HTERT RPE-1 (cell line): ENCODE results near the gene LRRC1.

Source experiments
- in situ Hi-C: fragments of 300-500 bp; cut with MboI; formaldehyde crosslinking; loops from 4 replicates; pipeline ENCODE4 v1.14.3; 2020; ENCODE audit warnings: low sequenced_read_pairs

LRRC1 gene

DNA sequence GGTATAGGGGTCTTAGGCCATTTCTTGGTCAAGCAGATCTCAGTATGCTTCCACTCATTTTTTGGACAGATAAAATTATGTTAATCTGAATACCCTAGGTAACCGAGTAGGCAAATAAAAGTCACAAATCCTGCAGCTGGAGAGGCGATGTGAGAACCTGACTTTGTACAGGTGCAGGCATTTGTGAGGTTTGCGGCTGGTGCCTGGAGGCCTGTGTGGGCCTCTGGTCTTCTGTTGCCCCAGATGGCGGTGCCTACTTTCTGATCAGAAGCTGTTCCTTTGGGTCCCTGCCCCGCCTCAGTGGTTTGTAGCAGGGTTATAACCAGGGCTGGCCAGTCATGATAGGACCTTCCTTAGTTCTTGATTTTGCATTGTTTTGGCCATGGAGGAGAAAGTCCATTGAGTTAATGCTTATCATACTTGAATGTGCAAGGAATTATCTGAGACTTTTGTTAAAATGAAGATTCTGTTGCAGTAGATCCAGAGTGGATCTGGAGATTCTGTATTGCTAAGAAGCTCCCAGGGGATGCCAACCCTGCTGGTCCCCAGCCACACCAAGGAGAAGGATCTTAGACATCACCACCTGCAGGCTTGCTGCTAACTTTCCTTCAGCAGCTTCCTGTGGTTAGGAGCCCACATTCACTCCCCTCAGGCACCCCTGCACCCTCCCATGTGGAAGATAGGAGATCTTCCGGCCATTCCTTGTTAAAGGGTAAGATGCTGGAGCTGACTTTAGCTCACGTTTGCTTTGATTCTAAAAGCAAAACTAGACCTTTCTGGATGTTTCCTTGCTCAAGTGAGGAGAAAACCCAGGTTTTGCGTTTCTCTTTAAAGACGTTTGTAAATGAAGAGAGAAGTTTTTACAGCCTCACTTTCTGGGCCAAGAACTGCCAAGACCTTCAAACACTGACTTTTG lies 50.7 kb downstream of the LRRC1 start:
- in situ Hi-C loops: no loop called here

DNA sequence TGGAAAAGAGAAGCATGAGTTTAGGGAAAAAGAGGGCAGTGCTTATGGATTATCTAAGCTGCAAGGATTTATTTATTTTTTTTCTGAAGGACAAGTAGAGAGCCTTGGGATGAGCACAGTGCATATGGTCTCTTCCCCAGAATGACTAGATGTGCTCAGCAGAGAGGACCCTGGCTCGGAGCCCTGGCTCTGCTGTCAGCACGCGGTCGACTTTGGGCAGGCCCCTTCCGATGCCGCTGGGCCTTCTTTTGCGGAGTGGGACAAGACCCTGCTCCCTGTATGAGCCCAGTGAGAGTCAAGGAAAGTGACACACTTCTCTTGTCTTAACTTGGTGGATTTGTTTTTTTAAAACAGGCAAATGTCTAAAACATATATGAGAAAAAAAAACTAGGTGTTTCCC lies 51.4 kb downstream of the LRRC1 start:
- in situ Hi-C loops: no loop called here

DNA sequence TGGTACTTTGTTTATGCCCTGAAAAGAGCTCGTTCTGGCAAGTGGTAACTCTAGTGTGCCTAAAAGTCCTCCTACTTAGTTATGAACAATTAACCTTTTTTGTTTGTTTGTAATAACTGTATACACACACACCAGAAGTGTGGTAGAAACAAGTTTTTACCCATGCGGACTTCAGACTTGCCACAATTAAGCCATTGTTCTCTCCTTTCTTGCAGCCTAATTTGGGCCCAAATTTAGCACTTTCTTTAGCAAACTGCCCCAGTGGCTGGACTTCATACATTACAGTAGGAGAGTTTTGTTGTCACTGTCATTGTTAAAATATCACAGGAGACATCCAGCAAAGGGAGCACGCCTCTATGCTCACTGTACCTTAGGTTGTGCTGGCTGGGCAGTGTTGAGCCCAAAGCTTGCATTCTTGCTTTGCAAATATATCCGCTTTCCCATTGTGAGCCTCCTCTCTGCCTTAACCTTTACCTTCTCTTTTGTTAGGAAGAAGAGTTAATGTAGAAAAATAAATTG lies 53.0 kb downstream of the LRRC1 start:
- in situ Hi-C loops: no loop called here

DNA sequence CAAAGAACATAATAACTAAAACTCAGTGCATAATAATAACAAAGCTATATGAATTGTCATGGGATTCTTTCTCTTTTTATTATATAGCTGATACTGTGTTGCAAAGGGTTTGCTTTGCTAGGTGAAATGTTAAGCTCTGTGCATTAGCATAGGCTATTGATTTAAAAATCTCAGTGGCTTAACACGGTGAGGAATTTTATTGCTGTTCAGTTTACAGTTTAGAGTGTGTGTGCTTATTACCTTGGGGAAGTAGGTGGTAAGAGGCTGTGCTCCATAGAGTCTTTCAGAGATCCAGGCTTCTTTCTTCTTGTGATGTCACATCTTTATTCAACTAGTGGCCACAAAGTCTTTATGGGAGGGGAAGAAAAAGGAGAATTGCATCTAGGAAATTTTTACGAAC lies 55.7 kb downstream of the LRRC1 start:
- in situ Hi-C loops: no loop called here

DNA sequence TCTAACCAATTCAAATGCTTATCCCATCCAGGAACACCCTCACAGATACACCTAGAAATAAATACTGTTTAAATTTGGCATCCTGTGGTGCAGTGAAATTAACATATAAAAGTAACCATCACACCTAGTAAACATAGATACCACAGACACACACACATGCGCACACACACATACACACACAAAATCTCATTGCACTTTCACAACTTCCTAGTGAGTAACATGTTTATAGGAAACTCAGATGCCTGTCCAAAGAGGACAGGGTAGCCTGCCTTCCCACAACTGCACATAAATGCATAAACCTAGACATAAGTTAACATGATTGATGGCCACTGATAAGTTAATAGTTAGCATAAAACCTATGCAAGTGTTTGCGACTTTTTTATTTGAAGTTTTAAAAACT lies 56.8 kb downstream of the LRRC1 start:
- in situ Hi-C loops: no loop called here

DNA sequence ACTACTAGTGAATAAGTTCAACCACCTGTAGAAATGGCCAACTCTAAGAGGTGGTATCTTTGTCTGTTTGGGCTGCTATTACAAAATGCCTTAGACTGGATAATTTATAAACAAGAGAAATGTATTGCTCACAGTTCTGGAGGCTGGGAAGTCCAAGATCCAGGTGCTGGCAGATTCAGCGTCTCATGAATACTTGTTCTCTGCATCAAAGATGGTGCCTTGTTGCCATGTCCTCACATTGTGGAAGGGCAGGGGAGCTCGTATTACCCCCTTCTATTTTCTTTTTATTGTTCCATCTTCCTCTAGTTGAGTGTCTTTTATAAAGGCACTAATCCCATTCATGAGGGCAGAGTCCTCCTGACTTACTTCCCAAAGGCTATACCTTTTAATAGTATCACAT lies 58.0 kb downstream of the LRRC1 start:
- in situ Hi-C loops: no loop called here

DNA sequence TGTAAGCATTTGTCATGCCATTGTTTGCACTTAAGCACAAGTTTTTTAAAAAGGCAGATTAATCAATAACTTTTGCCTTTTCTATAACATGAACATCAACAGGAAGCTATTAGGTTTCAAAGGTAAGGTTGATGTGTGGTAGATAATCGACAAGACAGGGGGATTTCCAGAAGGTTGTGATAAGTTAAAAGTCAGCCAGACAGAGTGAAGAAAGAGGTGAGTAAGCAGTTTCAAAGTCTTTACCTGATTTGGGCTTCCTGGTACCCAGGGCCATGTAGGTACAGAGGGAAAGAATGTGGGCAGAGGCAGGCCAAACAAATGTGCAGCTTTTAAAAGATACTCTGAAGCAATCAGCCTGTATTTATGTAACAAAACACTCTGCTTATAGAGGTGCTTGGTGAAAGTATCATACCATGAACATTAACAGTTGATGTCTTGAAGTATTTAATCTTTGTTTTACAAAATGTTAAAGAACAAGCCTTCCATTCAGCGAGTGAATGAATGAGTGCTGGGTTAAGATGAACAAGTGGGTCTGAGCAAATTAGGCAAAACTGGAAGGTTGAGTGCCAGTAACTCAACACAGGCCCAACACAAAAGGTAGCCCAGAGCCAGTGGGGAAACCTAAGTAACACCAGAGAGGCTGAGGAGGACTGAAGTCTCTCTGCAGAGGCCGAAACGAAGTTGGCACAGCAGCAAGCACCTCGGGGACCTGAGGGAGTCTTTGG lies 60.2 kb downstream of the LRRC1 start:
- in situ Hi-C loops: no loop called here

DNA sequence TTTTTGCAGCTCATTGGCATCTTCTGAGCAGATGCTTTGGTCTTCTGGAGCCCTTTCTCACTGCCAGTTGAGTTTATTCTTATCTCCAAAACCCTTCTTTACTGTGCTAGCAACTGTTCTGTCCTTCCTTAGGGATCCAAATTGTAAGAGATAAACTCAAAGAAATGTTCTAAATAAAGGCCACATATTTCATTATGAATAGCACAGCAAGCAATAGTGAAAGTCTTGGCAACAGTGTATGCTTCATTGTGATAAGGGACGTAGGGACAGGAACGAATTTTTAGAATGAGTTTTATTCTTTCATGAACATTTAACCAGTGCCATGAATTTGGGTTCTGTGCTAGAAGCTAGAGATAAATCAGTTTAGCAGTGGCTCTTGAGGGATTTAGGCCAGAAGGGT lies 61.1 kb downstream of the LRRC1 start:
- in situ Hi-C loops: no loop called here

DNA sequence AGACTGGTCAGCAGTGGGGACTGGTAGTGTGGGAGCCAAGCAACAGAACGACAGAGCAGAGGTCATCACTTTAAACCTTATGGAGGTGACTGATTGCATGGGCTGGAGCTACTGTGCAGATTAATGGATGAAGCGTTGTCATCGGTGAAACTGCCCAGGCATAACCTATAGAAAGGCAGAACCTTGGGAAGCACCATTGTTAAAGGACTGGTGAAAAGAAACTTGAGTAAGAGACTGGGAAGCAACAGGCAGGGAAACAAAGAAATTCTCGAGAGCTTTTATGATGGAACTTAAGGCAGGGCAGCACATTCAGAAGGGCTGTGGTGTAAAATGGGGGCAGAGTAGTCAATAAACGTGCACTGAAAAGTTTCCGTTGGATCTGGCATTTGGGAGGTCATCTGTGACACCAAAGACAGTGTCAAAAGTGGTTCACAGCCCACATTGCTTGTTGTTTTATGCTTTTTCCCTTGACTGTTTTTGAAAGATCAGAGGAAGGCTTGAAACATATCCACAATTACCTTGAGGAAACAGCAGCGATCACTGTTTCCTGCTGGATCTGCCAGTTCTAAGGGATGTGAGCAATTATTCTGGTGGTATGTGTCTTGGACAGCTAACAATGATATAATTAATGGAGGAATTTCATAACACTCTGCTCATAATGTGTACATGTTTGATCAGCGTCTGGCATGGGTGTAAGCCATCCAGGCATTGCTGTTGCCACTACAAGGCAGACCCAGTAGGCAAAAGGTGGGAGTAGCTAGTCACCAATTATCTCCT lies 62.7 kb downstream of the LRRC1 start:
- in situ Hi-C loops: no loop called here

DNA sequence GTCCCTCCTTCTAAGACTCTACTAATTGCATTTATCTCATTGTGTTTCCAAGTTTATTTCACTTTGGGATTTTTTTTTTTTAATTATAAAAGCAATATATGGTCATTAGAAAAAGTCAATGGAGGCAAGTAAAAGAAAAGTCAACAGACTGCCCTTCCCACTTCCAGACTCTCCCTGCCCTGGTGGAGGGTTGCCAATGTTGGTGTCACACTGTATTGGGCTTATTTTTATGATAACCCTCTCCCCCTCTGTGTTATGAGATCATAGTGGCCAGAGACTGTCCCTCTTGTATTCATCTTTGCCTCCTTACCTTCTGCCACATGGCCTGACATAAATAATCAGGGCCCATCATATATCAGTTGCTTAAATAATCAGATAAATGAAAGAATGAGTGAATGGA lies 63.4 kb downstream of the LRRC1 start:
- in situ Hi-C loops: no loop called here

DNA sequence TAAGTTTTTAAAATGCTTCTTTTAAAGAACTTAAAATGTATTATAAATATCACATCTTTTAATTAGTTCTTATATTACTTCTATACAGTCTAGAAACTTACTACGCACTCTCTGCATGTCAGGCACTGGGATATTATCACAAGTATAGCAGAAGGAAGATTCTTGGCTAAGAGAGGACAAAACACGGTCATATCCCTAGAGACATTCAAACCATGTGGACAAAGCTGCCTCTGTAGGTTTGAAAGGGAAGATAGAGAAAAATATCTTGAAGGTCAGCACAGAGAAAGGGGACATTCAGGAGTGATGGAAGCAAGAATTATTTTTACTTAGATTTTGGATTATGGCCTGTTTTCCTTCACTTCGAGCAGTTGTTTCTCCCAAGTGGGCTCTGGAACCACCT lies 64.1 kb downstream of the LRRC1 start:
- in situ Hi-C loops: no loop called here

DNA sequence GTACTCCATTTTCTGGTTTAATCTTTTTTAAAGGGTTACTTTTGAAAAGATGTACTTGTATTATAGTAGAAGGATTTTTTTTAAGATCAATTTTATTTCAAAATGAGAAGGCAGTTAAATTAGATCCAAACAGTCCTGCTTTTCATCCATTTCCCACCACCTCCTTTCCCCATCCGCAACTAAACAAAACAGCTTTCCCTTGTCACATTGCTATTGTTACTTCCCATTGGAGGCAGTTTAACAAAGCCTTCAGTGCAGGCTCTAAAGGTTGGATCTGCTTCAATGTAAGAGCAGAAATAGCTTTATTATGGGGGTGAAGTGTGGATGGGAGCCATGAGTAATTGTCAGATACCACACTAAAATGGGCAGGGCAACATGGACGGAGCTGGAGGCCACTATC lies 65.7 kb downstream of the LRRC1 start:
- in situ Hi-C loops: no loop called here

DNA sequence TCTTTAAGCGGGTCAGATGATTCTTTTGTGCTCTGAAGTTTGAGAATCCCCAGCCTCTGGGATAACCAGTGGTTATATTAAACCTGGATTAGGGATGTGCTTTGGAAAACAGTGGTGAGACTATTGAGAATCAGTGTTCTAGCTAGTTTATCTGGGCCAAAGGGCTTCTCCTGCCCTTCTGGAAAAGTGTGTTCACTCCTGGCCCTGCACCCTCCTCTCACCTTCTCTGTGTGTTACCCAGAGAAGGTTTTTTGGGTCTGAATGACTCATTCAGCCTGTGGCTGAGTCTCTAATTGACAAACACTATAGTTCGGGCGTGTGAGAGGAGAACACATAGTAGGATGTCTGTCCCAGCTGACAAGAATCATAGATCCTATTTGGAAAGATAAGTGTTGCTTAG lies 66.7 kb downstream of the LRRC1 start:
- in situ Hi-C loops: no loop called here

DNA sequence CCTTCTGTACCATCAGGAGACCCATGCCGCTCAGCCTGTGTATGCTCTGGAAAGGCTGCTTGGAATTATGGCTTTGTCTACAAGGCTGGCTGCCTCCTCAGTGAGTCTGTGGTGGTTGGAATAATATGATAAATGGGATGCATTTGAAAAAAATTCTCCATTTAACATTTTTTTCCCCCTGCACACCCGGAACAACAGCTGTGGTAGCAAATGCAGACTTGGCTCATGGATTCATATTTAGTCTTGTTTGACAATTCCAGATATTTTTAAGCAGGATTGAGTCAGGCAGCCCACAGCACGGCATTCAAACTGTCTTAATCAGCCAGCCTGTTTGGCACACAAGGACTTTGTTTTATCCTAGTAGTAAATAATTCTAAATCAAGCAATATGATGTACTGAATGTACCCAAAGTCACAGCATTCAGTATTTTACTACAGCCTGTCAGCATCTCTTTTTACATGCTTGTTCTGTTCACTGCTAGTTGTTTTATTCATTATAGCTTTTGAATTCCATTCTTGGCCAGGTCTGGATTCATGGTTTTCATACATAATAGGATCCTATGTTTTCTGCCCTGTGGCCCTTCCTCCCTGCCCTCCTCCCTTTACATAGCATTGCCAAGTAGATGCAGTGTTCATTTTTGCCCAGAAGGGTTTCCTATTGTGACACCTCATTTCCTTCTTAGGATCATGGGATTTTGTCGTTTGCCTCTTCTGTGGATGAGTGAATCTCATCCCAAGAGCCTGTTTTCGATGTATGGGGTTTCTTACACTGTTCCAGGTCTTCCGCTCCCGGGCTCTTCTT lies 68.1 kb downstream of the LRRC1 start:
- in situ Hi-C loops: no loop called here

DNA sequence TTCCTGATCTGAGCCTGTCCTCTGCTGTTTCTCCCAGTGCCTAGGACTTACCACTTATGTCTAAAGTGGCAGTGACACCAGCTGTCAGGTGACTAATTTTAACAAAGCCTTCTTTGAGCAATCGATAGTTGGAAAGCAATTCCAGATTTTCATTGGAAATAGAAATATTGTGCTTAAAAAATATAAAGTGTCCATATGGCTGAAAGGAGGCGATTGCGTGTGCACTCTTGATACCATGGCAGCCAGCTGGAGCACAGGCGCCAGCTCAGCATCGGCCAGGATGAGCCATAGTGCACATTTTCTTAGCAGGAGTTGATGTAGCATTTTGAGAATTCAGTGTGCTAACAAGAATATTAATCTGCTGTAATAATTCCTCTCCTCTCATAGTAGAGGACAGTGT lies 70.0 kb downstream of the LRRC1 start:
- in situ Hi-C loops: no loop called here

DNA sequence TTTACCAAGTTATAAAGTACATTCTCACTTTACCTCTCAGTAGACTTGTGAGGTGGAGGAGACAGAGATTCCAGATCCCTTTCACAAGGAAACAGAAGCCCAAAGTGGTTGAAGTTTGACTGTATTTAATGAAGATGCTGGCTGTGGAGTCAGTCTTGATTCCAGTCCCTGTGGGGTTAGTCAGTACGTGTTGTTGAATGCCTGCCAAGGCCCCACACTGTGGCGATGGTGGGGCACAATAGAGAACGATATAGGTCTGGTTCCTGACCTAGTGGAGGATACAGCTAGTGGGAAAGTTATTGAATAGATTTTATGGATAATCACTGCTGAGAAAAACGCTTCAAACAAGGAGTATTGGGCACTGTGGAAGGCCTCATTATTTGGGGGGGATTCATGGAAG lies 71.4 kb downstream of the LRRC1 start:
- in situ Hi-C loops: no loop called here

DNA sequence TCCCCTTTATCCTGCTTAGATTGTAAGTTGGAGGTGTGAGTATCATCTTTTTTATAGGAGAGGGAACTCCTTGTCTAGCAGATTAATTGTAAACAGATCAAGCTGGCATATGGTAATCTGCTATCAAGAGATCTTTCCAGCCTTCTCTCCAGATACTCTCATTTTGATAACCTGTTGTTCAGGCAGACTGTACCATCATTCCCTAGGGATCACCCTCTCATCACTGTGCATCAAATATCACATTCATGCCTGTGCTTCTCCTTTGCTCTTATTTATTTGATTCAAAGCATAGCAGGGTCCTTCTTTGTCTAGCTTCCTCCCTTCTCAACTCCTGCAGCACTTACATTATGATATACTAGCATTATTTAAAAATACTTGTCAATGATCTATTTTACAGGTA lies 73.8 kb downstream of the LRRC1 start:
- in situ Hi-C loops: no loop called here

DNA sequence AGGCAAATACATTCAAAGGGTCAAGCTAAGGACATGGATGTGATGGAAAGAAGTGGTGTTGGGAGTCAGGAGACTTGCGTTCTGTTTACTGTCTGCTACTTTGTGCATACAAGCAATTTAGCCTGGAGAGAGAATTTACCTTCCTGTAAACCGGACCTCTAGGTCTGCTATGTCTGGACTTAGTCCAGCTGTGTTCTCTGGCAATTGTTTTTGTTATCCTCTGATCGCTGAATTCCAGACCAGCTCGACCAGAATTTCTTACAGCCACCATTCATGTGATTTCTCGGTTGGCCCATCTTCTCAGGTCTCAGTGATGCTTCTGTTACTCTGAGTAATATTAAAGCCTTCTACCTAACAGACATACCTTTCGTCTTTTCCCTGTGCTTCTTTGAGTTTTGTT lies 75.2 kb downstream of the LRRC1 start:
- in situ Hi-C loops: no loop called here

DNA sequence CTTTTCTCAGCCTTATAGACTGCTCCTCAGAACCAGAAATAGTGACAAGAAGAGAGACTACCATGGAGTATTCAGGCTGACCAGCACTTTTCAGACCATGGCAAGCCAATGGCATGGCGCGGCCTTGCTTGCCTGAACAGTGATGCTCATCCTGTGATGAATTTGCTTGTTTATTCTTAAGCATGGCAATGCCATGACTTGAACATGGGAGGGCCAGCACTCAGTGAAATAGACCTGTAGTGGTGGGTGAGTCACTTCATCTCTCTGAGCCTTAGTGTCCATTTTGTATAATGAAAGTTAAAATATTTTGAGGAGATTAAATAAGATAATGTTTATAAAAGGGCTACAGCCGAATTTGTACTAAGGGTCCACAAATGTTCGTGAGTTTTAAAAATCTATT lies 79.1 kb downstream of the LRRC1 start:
- in situ Hi-C loops: no loop called here

DNA sequence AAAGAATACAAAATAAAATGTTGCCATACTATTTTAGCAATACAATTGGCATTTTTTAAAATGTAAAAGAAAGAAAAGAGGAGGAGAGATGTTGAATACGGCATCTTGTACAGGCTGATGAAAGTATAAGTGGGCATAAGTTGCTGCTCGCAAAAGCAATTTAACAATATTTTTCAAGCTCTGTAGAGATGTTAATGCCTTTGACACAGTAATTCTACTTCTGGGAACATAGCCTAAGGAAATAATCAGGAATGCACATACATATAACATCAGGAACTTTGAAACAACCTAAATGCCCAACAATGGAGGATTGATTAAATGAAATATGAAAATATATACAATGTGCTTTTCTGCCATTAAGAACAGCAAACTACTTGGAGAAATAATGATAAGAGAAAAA lies 80.2 kb downstream of the LRRC1 start:
- in situ Hi-C loops: no loop called here

DNA sequence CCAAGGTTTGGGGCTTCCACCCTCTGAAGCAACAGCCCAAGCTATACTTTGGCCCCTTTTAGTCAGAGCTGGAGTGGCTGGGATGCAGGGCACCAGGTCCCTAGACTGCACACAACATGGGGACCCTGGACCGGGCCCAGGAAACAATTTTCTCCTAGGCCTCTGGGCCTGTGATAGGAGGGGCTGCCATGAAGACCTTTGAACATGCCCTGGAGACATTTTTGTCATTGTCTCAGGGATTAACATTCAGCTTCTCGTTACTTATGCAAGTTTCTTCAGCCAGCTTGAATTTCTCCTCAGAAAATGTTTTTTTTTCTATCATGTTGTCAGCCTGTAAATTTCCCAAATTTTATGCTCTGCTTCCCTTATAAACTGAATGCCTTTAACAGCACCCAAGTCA lies 82.3 kb downstream of the LRRC1 start:
- in situ Hi-C loops: no loop called here
